Cerebellar cortex (tissue), 1 donor: ENCODE results near the gene KCNMB2.

Experiments
- DNase-seq: peaks from one replicate; pipeline ENCODE4 v3.0.0-alpha.2; 2015; ENCODE audit warnings: low spot score

The KCNMB2 gene

GRCh38 chr3:178807694-178808093 is 271.5 kb downstream of the KCNMB2 start:
- DNase-seq: no peak

GRCh38 chr3:178808748-178809147 is 272.5 kb downstream of the KCNMB2 start:
- DNase-seq: no peak

DNA sequence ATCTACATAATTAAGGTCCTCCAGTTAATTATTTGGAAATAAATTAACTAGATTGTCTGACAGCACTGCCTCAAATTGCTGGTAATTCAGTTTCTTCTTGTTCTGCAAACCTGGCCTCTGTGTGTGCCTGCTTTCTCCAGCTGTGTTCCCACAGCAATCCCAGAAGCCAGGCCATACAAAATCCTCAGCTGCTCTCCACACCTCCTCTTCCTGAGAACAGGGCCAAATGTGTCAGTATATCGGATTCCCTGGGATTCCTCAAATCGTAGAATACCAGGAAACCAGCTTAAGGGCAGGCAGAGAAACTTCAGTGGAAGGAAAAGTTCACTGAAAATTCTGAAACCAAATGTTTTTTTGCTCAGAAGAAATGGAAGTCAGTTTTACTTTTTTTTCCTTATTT is 273.9 kb downstream of the KCNMB2 start:
- no peak for DNase-seq

DNA sequence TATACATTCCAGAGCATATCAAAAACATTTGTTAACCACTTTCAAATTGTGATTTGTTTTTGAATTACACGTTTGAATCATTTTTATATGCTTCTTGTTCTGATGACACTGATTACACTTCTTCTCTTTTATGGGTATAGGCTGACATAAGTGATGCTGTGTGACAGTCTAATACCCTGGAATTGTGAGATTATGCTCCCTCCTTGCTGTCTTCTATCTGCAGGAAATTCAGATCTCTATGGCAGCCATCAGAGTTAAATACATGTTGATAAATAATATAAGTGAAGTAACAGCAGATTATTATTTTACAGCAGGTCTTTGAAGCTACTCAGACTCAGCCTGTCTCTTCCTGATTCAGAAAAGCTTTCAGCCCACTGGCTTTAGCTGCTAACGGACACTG is 286.5 kb downstream of the KCNMB2 start:
- no peak for DNase-seq

DNA sequence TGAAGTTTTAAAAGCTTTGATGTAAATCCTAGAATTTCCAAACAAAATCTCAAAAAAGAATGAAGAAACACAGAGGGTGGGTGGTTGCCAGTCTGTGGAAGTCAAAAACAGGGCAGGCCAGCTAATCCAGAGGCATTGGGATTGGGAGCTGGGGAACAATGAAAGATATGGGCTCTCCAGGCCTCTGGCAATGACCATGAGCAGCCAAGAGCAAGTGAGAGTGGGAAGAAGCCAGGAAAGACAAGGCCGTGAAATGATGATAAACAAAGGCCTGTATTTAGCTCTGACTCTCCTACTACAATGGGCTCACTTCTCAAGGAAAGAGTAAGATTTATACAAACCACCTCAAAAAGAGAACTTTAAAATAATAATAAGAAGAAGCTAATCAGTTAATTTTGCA is 286.9 kb downstream of the KCNMB2 start:
- DNase-seq: no peak

- DNase-seq: no peak
Observed at GRCh38 chr3:178823591-178824246, 287.5 kb downstream of the KCNMB2 start.

GRCh38 chr3:178826435-178827123 is 290.3 kb downstream of the KCNMB2 start:
- DNase-seq: no peak

DNA sequence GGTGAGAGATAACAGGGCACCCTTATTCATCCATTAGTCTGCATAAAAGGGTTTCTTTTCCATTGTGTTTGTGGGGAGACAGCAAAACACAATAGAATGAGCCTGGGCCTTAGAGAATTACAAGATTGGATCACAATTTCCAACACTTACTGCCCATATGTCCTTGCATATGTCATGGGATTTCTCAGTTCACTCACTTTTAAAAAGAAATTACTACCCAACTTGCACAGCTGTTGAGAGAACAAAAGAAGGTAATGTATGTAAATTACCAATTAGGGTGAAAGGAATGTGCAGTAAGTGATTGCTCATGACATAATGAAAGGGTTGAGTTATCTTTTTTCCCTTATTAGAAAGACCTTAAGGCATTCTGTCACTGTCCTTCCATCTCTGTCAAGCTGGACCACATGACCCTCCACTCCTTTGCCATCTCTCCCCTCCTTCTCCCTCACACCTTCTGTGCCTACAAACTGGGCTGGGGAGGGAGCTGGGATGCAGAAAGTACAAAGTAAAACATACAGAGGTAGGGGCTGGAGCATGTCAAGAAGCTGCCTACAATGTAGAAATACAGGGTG is 291.1 kb downstream of the KCNMB2 start:
- DNase-seq: no peak

DNA sequence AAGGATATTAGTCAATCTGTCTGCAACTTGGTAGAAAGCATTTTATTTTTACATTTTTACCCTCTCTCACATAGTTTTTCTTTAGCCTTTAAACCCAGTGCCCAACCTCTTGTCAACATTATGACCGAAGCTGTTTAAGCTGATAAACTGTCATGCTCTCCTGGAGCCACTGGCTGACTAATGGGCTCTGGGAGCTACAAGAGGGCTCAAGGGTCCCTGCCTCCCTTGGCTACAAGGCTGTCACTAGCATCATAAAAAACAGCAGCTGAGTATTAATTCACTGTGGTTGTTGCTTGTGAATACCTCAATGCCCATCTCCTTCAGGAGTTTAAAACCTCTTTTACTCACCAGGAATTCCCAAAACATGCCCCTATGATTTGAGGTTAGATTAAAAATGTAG is 297.5 kb downstream of the KCNMB2 start:
- DNase-seq: no peak

GRCh38 chr3:178835033-178835432 is 298.8 kb downstream of the KCNMB2 start:
- no peak for DNase-seq

- no peak for DNase-seq
Observed at GRCh38 chr3:178837512-178837911, 301.3 kb downstream of the KCNMB2 start.

DNA sequence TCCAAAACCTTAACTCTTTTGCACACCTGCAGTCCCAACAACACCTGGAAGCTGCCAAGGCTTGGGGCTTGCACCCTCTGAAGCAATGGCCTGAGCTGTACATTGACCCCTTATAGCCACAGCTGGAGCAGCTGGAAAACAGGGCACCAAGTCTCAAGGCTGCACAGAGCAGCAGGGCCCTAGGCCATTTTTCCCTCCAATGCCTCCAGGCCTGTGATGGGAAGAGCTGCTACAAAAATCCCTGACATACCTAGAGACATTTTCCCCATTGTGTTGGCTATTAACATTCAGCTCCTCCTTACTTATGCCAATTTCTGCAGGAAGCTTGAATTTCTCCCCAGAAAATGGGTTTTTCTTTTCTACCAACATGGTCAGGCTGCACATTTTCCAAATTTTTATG is 304.4 kb downstream of the KCNMB2 start:
- DNase-seq: no peak

DNA sequence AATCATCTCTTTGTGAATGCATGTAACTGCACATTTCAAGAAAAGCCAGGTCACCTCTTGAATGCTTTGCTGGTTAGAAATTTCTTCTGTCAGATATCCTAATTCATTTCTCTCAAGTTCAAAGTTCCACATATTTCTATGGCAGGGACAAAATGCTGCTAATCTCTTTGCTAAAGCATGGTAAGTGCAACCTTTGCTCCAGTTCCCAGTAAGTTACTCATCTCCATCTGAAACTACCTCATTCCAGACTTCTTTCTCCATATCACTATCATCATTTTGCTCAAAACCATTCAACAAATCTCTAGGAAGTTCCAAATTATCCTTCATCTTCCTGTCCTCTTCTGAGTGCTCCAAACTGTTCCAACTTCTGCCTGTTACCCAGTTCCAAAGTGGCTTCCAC is 304.8 kb downstream of the KCNMB2 start:
- DNase-seq: no peak

GRCh38 chr3:178844916-178845315 is 308.7 kb downstream of the KCNMB2 start:
- DNase-seq: no peak

DNA sequence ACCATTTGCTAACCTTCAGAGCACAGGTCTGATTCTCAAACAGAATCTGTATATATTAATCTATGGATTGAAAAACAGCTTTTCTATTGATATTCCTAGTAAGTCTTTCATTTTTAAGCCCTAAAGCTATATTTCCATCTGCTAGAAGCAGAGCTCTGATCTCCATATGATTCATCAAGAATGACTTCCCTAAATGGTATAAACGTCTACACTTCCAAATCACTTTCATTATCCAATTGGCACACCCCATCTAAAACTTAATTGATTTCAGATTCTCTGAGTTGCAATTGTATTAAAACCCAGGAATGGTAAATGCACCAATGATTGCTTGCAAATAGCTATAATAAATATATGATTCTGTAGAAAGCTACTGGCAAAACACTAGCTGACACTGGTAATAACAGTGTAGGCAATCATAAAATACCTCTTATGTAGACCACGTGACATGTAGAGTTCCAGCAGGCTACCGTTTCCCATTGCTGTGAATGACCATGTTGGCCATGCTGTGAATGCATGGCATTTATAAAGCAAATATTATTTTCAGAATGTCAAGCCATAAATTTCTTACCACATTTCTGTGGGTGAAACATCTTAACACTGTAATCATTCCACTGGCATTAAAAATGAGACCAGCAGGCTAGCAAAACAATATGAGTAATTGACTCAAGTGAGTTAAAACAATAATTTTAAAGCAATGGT is 309.3 kb downstream of the KCNMB2 start:
- no peak for DNase-seq

DNA sequence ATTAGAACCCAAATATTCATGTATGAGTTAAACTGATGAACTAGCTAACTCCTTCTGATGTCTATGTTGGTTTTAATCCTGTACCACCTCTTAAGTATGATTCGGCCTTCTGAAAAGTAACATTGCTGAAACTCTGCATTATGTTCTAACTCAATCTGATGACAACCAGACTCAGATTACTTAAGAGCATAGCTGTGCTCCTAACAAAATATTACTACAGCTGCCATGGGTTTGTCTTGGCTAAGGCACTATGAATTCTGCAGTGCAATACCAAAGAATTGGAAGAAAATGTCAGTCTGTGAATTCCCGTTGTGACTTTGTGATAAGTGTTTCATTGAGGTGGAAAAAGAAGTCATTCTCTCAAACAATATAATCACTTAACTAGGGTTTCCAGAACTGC is 311.0 kb downstream of the KCNMB2 start:
- no peak for DNase-seq

DNA sequence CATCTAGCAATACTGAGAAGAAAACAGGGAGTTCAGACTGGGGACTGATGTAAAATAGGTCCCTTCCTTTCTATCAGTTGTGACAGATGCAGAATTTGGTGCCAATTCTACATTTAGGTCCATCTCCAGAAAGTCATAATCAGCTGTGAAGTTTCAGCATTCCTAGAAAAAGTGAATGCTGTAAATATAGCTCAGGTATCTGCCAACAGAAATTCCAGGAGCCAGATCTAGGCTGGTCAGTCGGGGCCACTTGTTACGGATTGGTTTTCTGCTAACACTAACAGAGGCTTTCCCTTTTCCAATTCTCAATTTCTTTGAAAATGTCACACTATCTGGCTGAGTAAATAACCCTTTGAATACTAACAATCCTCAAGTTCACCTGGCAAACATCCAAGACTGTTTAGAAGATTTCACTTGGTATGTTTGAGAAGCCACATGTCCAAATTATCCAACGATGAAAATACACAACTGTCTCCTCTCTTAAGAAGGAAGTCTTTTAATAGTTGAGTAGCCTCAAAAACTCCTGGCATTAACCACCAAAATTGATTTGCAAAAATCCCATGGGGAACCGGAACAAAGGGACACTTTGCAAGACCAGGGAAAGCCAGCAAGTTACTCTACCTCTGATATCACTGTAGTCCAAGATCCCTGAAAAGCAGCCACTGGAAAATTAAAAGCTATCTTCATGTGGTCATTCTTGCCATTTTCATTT is 313.1 kb downstream of the KCNMB2 start:
- no peak for DNase-seq

- DNase-seq: no peak
Observed at GRCh38 chr3:178850450-178851190, 314.4 kb downstream of the KCNMB2 start.

GRCh38 chr3:178851564-178851963 is 315.3 kb downstream of the KCNMB2 start:
- DNase-seq: no peak

- no peak for DNase-seq
Observed at GRCh38 chr3:178856804-178857203, 320.6 kb downstream of the KCNMB2 start.

DNA sequence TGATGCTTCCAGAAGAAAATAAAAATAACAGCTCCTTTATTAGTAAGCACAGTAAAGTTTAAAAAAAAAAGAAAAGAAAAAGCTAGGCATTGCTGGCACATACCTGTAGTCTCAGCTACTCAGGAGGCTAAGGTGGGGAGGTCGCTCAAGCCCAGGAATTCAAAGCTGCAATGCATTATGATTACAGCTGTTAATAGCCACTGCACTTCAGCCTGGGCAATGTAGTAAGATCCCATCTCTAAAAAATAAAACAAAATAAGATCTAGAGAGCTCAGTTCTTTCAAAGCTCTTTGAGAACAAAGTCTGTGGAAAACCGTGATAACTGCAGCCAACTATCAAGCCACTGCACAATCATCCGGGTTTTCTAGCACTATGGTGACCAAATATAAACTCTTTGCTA is 323.1 kb downstream of the KCNMB2 start:
- no peak for DNase-seq
